ENCODE measurements around the gene PRKAG2.
"Not testable (repeated sequence)": the region's sequence is repeated elsewhere in the genome, so short reads cannot be mapped to it uniquely, and the experiment has no call there.

The PRKAG2 gene

GRCh38 chr7:151876899-151877777 is at the start of gene PRKAG2:
Gene PRKAG2, minus strand, starts transcription at chr7:151877115. Its CDS starts 495 bp downstream, at chr7:151876620.
- DNase-seq: peak; percentile 12 to 77

GRCh38 chr7:151926336-151926712 is 49.4 kb upstream of the PRKAG2 start:
- no peak for DNase-seq

- peak; percentile 52 to 94 for DNase-seq
Observed at GRCh38 chr7:151925446-151926335, 48.8 kb upstream of the PRKAG2 start.

DNA sequence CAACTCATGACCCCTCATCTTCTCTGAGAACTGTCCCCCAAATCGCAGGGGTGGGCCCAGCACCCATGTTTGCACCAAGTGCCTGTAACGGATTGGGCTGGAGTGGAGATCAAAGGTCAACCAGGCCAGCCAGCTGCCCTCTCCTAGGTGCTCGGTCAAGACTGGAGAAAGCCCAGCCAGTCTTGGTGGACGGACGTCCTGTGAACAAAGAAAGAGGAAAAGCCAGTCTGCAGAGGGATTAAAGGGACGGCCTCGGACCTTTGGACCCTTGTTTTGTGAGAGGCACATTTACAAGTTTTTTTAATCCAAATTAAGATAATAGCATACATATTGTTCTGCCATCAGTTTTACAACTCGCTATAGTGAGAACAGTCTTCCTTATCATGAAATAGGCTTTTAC is 47.6 kb upstream of the PRKAG2 start:
- no peak for DNase-seq

DNA sequence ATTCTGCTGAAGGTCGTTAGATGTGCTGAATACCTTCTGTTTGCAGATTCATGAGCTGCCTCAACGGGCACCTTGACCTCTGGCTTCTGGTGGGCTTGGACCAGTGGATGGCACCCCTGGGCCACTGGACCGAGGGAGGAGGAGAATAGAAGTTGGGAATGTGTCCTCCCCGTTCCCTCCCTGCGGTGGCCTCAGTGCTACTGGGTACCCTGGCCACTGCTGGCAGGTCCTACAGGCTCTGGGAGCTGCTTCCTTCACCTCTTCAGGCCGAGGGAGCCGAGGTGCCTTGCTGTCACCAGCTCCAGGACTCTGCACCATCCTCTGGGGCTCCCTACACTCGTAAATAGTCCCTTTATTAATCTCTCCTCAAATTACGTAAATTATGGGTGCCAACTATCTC is 47.1 kb upstream of the PRKAG2 start:
- DNase-seq: no peak

DNA sequence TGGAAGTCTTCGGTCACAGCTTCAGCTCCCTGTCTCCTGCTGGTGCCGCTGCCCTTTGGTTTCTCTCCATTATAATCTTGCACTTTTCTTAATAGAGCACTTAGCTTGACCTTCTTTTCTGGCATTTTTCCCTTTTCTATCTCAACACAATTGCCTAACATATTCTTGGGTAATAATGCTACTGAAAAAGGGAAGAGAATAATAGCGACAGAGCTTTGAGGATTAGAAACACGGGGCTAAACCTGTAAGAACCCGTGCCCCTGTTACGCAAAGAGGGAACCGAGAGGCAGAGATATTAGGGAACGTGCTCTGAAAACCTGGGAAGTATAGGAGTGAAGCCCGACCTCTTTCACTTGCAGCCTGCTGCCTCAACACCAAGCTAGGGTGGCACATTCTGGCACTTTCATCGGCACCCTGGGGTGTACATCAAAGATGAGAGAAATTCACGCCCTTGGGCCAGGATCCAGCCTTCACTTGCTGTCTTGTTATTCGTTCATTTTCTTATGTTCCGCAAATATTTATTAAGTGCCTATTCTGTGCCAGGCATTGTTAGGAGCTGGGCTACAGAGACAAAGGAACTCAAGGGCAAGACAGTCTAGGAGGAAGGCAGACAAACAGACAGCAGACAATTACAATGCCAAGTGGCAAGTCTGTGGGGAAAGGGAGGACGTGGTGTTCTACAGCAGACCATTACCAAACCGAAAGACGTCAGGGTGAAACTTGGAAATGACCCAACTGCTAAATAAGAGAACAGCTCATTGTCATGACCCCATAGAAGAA is 46.4 kb upstream of the PRKAG2 start:
- DNase-seq: peak in 1 of 2 donors; percentile 27

GRCh38 chr7:151921451-151921850 is 44.5 kb upstream of the PRKAG2 start:
- DNase-seq: no peak

DNA sequence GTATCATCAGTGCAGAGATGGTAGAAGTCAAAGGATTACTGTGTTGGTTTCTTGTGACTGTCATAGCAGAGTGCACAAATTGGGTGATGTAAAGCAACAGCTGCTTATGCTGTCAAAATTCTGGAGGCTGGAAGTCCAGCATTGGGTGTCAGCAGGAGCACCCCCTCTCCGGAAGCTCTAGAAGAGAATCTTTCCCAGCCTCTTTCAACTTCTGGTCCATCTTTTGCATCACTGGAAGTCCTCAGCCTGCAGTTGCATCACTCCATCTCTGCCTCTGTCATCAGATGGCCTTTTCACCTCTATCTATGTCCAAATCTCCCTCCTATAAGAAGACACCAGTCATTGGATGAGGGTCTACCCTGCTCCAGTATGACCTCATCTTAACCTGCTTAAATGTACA is 43.6 kb upstream of the PRKAG2 start:
- DNase-seq: no peak

DNA sequence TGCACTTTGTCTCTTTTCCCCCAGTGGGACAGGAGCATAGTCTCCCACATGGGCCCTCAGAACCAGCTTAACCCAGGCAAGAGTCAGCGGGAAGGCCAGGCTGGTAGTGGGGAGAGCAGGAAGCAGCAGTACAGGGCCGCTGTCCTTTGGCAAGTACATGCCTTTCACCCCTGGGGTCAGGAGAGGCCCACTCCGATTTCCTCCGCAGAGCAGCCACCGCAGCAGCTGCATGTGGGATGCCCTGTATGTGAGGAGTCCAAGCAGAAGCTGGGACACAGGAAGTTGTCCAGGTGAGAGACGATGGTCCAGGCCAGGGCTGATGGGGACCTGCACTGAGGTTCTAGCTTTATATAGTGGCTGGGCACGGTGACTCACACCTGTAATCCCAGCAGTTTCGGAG is 42.7 kb upstream of the PRKAG2 start:
- DNase-seq: no peak

- no peak for DNase-seq
Observed at GRCh38 chr7:151918510-151918843, 41.6 kb upstream of the PRKAG2 start.

DNA sequence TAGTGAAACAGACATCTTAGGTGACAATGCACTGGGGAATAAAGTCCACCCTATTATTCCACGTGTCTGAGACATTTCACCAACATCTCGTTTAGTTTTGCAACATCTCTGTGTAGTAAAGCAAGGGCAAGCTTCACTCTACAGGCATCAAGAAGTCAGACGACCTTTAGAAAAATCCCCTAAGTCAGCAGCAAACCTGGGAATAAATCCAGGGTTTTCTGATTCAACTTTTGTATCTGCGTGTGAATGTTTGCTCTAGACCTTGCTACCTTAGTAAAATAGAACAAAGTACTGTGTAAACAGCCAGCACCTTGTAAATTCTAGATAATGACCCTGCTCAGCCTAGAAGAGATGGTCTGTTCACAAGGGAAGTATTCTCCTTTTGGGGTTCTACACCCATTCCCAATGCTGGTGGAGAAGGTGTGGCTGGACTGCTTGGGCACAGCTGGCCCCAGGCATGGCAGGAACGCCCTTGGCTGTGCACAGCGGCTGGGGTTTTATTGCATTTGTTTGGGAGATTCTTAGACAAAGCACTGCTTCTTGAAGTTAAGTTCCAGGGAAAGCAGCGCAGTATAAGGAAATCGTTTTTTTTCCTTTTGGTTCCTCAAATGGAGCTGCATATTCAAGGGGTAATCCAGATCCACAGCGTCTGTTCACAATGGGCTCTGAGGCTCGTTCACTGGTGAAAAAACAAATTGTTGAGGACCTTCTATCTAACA is 41.0 kb upstream of the PRKAG2 start:
- no peak for DNase-seq

GRCh38 chr7:151914051-151914450 is 37.1 kb upstream of the PRKAG2 start:
- no peak for DNase-seq

DNA sequence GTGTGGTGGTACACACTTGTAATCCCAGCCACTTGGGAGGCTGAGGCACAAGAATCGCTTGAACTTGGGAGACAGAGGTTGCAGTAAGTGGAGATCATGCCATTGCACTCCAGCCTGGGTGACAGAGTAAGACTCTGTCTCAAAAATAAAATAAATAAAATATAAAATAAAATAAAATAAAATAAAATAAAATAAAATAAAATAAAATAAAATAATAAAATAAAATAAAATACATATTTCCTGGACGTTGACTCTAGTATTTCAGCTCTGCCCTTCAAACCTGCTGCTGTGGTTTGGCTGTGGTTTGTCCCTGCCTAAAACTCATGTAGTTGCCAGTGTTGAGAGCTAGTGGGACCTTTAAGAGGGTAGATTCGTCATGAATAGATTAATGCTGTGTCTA is 33.7 kb upstream of the PRKAG2 start:
- not testable (repeated sequence) for DNase-seq

DNA sequence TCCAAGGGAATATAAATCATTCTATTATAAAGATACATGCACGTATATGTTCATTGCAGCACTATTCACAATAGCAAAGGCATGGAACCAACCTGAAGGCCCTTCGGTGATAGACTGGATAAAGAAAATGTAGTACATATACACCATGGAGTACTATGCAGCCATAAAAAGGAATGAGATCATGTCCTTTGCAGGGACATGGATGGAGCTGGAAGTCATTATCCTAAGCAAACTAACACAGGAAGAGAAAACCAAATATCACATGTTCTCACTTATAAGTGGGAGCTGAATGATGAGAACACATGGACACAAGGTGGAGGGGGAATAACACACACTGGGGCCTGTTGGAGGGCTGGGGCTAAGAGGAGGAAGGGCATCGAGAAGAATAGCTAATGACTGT is 30.2 kb upstream of the PRKAG2 start:
- DNase-seq: not testable (repeated sequence)

- DNase-seq: no peak
Observed at GRCh38 chr7:151905766-151906165, 28.9 kb upstream of the PRKAG2 start.

- DNase-seq: no peak
Observed at GRCh38 chr7:151905353-151905752, 28.4 kb upstream of the PRKAG2 start.

GRCh38 chr7:151904270-151904669 is 27.4 kb upstream of the PRKAG2 start:
- DNase-seq: no peak

DNA sequence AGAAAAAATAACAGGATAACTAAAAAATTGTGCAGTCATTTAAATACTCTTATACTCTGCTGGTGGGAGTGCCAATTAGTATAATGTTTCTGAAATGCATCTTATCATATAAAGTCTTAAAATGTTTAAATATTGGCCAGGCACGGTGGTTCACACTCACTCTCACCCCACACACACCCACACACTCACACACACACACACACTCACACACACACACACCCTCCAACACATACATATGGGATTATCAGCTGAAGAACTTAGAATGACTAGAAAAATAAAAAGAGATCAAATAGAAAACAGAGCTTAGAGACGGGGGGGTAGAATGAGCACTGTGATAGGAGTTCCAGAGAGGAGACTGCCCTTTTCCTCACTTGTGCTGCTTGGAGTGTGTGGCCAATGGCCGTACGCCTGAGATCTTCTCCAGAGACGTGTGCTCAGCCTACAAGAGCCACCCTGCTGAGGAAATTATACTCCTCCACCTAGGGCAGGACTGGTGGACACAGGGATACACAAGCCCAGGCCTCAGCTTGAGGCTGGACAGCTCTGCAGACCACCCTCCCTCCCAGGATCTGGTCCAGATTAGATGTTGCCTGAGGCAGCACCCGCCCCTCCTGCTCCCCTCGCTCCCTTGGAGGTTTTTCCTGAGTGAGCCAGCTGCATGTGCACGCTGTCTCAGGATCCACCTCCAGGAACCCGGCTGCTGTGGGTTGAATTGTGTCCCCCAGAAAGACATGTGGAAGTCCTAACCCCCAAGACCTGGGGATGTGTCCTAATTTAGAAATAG is 26.5 kb upstream of the PRKAG2 start:
- DNase-seq: no peak

- no peak for DNase-seq
Observed at GRCh38 chr7:151902311-151902710, 25.4 kb upstream of the PRKAG2 start.

GRCh38 chr7:151901828-151902227 is 24.9 kb upstream of the PRKAG2 start:
- DNase-seq: no peak

GRCh38 chr7:151900986-151901621 is 24.2 kb upstream of the PRKAG2 start:
- no peak for DNase-seq
